Left lung (tissue), 10 donors: ENCODE measurements around the gene NDFIP1. TPM values are rescaled to one million over a fixed set of nuclear protein-coding genes. Genes with fewer than 3 reads are reported as not detected.

ENCODE experiments used
- ATAC-seq: fragments of 200-7000 bp; cut with Tn5 transposase; one replicate; pipeline ENCODE4 v1.9.1; 2020; ENCODE audit warnings: moderate library complexity
- DNase-seq, 4 donors: peaks; one replicate each; pipeline ENCODE4 v3.0.0-alpha.2; 2013 to 2020
- H3K27ac ChIP-seq, 2 donors: fragments of 200-600 bp; sonication (generic) in 1 of 2; one replicate each; pipeline versions ENCODE4 v1.5.0 to v1.8.0; 2020 to 2021
- H3K27me3 ChIP-seq, 2 donors: fragments of 200-600 bp; sonication (generic) in 1 of 2; one replicate each; pipeline versions ENCODE4 v1.5.0 to v1.8.0; 2020 to 2021
- H3K36me3 ChIP-seq, 2 donors: fragments of 200-600 bp; sonication (generic) in 1 of 2; one replicate each; pipeline versions ENCODE4 v1.5.0 to v1.8.0; 2020 to 2021
- H3K4me1 ChIP-seq, 2 donors: fragments of 200-600 bp; one replicate each; pipeline ENCODE4 v1.8.0; 2021
- H3K4me3 ChIP-seq, 2 donors: fragments of 200-600 bp; sonication (generic) in 1 of 2; one replicate each; pipeline versions ENCODE4 v1.5.0 to v1.8.0; 2020 to 2021; ENCODE audit warnings: mild to moderate bottlenecking in 1 of 2
- H3K9me3 ChIP-seq, 2 donors: fragments of 200-600 bp; sonication (generic) in 1 of 2; one replicate each; pipeline versions ENCODE4 v1.5.0 to v1.8.0; 2020 to 2021
- CTCF ChIP-seq, 2 donors: fragments of 200-600 bp; sonication (generic) in 1 of 2; IDR thresholded peaks; one replicate each; pipeline versions ENCODE4 v1.5.0 to v1.8.0; 2021; ENCODE audit warnings: antibody characterized with exemption in 2 of 2
- intact Hi-C, 2 donors: fragments of 100-400 bp; cut with DNase I; formaldehyde crosslinking; loops; one replicate each; pipeline versions ENCODE4 v1.11.2 to v1.14.2; 2022
- polyA plus RNA-seq, 6 donors: library from polyadenylated mRNA; unstranded; fragments of 120-200 nt; gene quantifications; one replicate each; pipeline ENCODE4 v1.2.1, GENCODE V29; 2013; ENCODE audit not compliant: insufficient read length in 6 of 6
- total RNA-seq, 2 donors: library from RNA; stranded (reverse); fragmentation: NEBNext Ultra II Directional; extraction: Animal tissue kit (Norgen Biotek cat#: 25700); gene quantifications; one replicate each; pipeline ENCODE4 v1.2.1, GENCODE V29; 2021
- donor health status: DM: no; HTN: yes; CAD: no.
- donor health status: DM: no; HTN: no; CAD: no.

NDFIP1 gene
- total and polyA plus RNA-seq, 8 donors, result 76.5 to 111 (median 103) TPM

- no peak overlapping the region for H3K4me3 ChIP-seq
- no peak overlapping the region for H3K27ac ChIP-seq
- no peaks in the 10 kb centered on the region for H3K36me3 ChIP-seq
- ATAC-seq (no peak), DNase-seq (no peak)
- intact Hi-C loops, result no loop called here
- no peaks in the 10 kb centered on the region for H3K9me3 ChIP-seq
- no peaks in the 10 kb centered on the region for H3K4me1 ChIP-seq
- TF ChIP-seq CTCF (IDR thresholded peaks at IDR 0.05), result no peak
- H3K27me3 ChIP-seq, result no peaks in the 10 kb centered on the region
These were observed 35.1 kb upstream of the NDFIP1 start for GRCh38 chr5:142073362-142073988.

GRCh38 chr5:142074006-142074405 lies 34.6 kb upstream of the NDFIP1 start:
- Histone ChIP-seq H3K9me3 (no peaks in the 10 kb centered on the region), H3K27ac (no peak overlapping the region), H3K27me3 (no peaks in the 10 kb centered on the region), H3K4me1 (no peaks in the 10 kb centered on the region), H3K36me3 (no peaks in the 10 kb centered on the region), H3K4me3 (no peak overlapping the region)
- intact Hi-C loops, result no loop called here
- DNase-seq (no peak), ATAC-seq (no peak)
- no peak for TF ChIP-seq CTCF (IDR thresholded peaks at IDR 0.05)

- Histone ChIP-seq H3K4me3 (no peak overlapping the region), H3K27ac (no peak overlapping the region), H3K36me3 (no peaks in the 10 kb centered on the region), H3K9me3 (no peaks in the 10 kb centered on the region), H3K27me3 (no peaks in the 10 kb centered on the region), H3K4me1 (peaks cover 0 to 2% of the 10 kb centered on the region in 2 donors)
- intact Hi-C loops, result no loop called here
- ATAC-seq, result no peak
- no peak for TF ChIP-seq CTCF (IDR thresholded peaks at IDR 0.05)
- DNase-seq, result no peak
These were observed 30.4 kb upstream of the NDFIP1 start for GRCh38 chr5:142078221-142078620.

- ATAC-seq, result no peak
- DNase-seq, result no peak
- Histone ChIP-seq H3K9me3 (no peaks in the 10 kb centered on the region), H3K4me3 (no peak overlapping the region), H3K27ac (no peak overlapping the region), H3K36me3 (no peaks in the 10 kb centered on the region), H3K27me3 (no peaks in the 10 kb centered on the region), H3K4me1 (peaks cover 0 to 2% of the 10 kb centered on the region in 2 donors)
- TF ChIP-seq CTCF (IDR thresholded peaks at IDR 0.05), result no peak
- intact Hi-C loops, result no loop called here
These were observed 29.9 kb upstream of the NDFIP1 start for GRCh38 chr5:142078706-142079105.

- Histone ChIP-seq H3K27ac (no peak overlapping the region), H3K36me3 (no peaks in the 10 kb centered on the region), H3K4me1 (peaks cover 0 to 2% of the 10 kb centered on the region in 2 donors)
These were observed 29.3 kb upstream of the NDFIP1 start for GRCh38 chr5:142079306-142079721.

More at GRCh38 chr5:142079306-142079721, 29.3 kb upstream of the NDFIP1 start:
- H3K27me3 ChIP-seq, result no peaks in the 10 kb centered on the region
- TF ChIP-seq CTCF (IDR thresholded peaks at IDR 0.05), result no peak
- H3K9me3 ChIP-seq, result no peaks in the 10 kb centered on the region
- intact Hi-C loops, result no loop called here
- ATAC-seq, result no peak
- no peak overlapping the region for H3K4me3 ChIP-seq
- DNase-seq, result no peak
